VCaP (cell line): ENCODE data around the gene F11.
"Not testable (repeated sequence)": the region's sequence is repeated elsewhere in the genome, so short reads cannot be mapped to it uniquely, and the experiment has no call there.

Experiments
- H3K27ac ChIP-seq: fragments of 450-650 bp; 2 replicates; pipeline ENCODE4 v1.5.1; 2017
- CTCF ChIP-seq: fragments of 450-650 bp; conservative IDR thresholded peaks from 2 replicates; pipeline ENCODE4 v1.5.1; 2017; ENCODE audit warnings: mild to moderate bottlenecking, moderate library complexity

F11 gene

GRCh38 chr4:186258216-186258811 lies 7.7 kb upstream of the F11 start:
- H3K27ac ChIP-seq: no peak overlapping the region
- TF ChIP-seq CTCF: no peak

- H3K27ac ChIP-seq: no peak overlapping the region
- TF ChIP-seq CTCF: no peak
These were observed 5.9 kb upstream of the F11 start for GRCh38 chr4:186260117-186260503.

- H3K27ac ChIP-seq: no peak overlapping the region
- TF ChIP-seq CTCF: no peak
These were observed 5.2 kb upstream of the F11 start for GRCh38 chr4:186260504-186261448.

GRCh38 chr4:186264660-186265059 lies 1.3 kb upstream of the F11 start:
- no peak overlapping the region for H3K27ac ChIP-seq
- no peak for TF ChIP-seq CTCF

GRCh38 chr4:186265250-186265649 lies 739 bp upstream of the F11 start:
- H3K27ac ChIP-seq: not testable (repeated sequence)

GRCh38 chr4:186266729-186267456 lies 904 bp downstream of the F11 start:
- no peak overlapping the region for H3K27ac ChIP-seq
- TF ChIP-seq CTCF: no peak

- H3K27ac ChIP-seq: no peak overlapping the region
- TF ChIP-seq CTCF: no peak
These were observed 5.2 kb downstream of the F11 start for GRCh38 chr4:186271081-186271678.
